ENCODE results near the gene LDLRAD1.
"Not testable (repeated sequence)": the region's sequence is repeated elsewhere in the genome, so short reads cannot be mapped to it uniquely, and the experiment has no call there.

Gene LDLRAD1, protein sequence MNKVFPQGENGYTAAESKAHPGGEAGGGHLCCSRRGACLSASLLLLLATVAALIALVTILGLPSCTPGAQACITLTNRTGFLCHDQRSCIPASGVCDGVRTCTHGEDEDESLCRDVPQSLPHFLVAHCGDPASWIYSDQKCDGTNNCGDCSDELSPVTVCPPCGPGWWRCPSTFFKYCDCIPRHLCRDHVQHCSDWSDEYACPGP

DNA sequence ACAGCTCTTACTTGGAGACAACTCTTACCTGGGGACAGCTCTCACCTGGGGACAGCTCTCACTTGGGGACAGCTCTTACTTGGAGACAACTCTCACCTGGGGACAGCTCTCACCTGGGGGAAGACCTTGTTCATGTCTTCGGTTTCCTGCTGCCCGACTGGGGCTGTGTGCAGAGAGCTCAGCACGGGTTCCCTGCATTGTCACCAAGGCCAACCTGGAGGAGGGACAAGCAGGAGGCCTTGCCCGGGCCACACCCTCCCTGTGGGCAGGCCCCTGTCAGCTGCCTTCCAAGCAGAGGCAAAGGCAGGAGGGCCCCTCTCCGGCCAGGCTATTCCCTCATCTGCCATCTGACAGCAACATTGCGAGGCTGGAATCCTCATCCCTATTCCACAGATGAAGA lies at the start of gene LDLRAD1:
Gene LDLRAD1, minus strand, starts transcription at position 208 of the 400 bp plus-strand sequence. Its CDS starts 74 bp downstream, at position 134.
- DNase-seq: no peak

DNA sequence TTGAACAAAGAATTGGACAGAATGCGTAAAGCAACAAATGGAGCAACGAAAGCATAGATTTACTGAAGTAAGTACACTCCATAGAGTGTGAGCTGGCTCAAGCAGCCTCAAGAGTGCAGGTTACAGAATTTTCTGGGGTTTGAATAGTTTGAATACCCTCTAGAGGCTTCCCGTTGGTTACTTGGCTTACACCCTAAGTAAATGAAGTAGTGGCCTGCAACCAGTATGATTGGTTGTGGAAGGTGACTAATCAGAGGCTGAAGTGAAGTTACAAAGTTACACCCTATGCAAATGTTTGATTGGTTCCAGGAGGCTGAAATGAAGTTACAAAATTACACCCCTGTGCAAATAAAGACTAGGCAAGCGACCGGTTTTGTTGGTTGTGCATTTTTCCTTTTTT lies 46.3 kb upstream of the LDLRAD1 start:
- no peak for DNase-seq

DNA sequence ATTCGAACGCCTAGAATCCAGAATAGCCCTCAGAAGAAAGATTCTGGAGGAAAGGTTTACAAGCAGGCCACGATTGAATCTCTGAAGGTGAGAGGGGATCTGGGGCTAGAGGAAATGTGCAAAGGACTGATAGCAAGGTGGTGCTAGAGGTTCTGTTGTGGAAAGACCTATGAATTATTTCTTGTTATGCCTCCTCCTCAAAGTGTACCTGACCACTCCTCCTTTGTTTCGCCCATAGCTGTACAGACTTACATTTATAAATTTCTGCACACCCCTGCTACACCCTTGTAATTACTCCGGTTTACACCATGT lies 36.4 kb upstream of the LDLRAD1 start:
- DNase-seq: no peak

DNA sequence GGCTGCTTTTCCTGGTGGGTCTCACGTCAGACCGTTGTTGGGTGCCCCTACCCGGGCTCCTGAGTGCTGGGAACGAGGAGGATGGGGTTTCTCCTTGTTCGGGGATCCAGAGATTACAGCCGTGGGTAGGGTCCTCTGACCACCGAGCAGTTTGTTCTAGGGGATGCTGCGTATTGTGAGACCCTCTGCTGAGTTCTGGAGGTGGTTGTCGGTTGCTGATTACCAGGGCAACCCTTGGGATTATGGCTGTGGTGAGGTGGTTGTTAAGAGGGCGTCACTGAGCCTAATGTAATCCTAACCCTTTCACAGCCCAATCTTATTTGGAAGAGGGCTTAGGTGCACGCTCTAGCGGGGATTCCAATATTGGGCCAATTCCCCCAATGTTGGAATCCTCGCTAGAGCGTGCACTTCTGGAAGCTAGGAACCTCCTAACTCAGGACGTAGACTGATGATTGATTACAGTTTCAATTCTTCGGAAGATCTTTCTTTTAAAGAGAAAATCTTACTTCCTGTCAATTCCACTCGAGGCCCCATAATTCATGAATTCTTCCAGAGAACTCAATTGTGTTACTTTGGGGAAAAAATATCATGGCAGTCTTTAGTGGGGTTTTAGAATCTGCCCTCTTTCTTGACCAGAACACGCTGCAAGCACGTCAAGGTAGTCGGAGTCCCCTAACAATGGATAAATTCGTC lies 35.9 kb upstream of the LDLRAD1 start:
- peak; percentile 12 for DNase-seq

DNA sequence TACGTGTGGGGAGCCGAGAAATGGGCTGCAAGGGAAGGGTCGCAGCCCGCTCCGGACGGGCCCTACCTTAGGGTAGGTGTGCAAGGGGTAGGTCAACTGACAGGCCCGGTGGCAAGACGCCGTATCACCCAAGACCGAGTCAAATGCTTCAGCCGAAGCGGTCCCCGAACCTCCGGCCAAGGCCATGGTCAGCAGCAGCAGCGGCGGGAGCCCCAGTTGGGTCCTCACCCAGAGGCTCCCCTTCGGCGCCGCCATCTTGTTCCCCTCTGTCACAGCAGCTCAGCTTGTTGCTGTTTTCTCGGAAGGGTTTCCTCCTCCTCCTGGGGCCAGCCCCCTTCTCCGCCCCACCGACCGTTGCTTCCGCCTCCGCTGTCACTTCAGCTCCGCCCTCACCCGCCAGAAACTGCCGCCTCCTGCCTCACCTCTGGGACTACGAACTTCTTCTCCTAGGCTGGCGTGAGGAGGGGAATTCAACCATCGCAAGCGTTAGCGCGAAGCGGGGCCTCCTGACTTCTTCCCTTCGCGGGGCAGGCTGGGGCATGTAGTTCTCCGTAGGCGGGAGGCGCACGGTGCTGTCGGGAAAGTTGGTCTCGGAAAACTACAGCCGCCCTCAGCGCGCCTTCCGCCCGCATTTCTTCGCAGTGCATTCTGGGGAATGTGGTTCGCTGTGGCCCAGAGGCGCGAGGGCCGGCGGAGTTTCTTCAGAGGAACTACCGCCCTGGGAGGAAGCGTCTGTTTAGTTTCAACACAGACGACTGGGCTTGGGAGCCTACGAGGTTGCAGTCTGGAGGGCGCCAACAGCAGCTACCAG lies 35.2 kb upstream of the LDLRAD1 start, which contains the start of the genes TCEANC2 and TMEM59:
Gene TCEANC2, plus strand, starts transcription at position 675 of the 811 bp plus-strand sequence. CDS start 815 bp downstream, outside the sequence.
Gene TMEM59, minus strand, starts transcription at position 271 of the 811 bp plus-strand sequence. Its CDS starts 16 bp downstream, at position 255.
- peak; percentile 98 for DNase-seq

DNA sequence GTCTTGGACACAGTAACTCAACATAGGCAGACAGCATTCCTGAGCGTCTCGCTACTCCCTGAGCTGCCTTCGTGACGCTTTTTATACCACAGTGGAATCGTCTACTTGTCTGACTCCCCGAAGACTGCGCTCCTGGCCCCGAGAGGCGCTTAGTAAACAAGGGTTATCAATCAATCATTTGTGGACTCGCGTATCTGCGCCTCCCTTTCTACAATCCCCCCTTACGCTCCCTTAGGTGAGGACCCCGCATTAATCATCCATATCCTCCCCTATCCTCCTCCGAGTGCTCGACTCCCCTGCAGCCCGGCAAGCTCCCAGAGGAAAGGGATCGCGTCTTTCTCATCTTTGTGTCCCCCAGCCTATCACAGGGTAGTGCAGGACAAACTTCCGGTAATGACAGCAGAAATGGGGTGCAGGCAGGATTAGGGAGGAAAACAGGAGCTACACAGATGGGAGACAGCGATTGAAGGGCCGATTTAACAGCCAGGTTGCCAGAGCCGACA lies 34.5 kb upstream of the LDLRAD1 start:
- peak; percentile 33 for DNase-seq

DNA sequence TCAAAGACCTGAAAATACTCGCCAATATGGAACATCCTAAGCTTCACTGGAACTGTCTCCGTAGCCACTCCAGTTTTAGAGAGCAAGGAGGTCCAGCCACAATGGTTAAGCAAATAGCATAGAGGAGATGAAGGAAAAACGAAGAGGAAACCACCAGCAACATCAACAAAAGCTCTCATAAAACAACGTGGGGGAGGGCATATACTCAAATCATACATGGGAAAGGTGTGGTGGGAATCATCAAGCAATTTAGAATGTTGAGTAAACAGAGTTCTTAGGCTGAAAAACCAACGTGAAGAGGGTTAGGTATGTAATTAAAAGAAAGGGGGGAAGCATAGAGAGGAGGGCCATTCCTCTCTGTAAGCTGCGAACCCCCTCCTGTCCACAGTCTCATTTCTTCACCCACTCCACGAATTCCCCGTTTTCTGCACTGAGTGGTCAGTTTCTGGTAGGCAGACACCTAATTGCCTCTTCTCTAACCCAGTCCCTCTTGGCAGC lies 34.0 kb upstream of the LDLRAD1 start:
- no peak for DNase-seq

DNA sequence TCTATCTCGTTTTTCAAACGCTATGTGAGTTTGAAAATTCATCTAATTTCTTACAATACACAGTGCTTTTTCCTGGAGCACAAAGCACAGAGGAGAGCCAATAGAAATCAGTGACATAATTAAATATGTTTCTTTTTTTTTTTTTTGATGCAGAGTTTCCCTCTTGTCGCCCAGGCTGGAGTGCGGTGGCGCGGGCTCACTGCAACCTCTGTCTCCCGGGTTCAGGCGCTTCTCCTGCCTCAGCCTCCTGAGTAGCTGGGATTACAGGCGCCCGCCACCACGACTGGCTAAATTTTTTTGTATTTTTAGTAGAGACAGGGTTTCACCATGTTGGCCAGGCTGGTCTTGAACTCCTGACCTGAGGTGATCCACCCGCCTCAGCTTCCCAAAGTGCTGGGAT lies 32.4 kb upstream of the LDLRAD1 start:
- not testable (repeated sequence) for DNase-seq

DNA sequence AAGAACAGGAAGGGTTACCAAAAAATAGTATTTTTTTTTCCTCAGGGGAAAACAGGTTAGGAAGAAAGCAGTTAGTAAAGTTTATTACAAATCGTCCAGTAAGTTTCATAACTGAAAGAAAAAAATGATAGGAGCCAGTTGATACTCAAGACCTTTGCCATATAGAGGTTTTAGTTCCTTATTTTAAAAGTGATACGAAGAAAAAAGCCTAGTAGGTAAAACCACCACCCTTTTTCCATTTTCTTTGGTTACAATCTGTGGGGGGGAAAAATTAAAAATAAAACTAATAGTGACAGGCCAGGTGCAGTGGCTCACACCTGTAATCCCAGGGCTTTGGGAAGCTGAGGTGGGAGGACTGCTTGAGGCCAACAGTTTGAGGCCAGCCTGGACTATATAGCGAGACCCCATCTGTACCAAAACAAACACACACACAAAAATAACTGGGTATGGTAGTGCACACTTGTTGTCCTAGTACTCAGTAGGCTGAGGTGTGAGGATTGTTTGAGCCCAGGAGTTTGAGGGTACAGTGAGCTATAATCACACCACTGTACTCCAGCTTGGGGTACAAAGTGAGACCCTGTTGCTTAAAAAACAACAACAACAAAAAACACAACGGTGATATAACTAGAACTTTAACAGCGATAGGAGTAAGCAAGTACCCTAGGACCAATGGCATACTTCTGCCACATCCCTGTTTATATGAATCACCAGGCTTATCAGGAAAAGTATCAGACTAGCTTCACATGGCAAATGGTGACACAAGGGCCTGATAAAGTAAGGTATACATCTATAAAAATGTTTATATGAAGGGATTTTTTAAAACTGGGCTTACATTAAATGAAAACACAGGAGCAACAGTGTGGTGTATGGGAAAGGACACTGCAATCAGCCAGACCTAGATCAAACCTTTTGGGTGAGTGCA lies 29.7 kb upstream of the LDLRAD1 start:
- DNase-seq: no peak

DNA sequence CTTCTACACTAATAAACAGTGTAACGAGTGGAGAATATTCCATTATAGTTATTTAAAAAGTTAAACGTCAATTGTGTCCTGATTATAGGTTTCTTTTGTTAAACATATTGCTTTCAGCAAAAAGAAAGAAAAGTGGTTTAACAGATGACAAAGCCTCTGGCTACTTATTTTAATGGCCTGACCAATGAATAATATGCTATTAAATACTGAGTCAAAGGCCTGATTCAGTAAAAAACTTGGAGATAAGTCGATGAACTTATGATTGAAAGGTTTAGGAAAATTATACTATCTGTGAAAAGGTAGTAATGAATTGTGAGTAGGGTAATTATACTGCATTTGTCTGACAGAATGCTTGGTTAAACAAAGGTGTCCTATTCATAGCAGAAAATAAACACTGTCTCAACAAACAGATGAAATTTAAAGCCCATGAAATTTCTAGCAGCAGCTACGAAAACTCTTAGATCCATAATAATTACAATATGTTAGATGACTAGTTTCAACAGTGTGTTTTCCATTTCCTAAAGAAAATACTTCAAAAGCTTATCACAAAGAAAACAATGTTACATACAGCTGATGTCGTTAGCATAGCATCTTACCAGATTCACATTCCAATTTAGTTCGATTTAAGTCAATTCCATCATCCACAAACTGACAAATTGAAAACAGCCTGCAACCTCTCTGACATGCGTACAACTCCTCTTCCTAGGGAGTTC lies 28.8 kb upstream of the LDLRAD1 start:
- DNase-seq: no peak

DNA sequence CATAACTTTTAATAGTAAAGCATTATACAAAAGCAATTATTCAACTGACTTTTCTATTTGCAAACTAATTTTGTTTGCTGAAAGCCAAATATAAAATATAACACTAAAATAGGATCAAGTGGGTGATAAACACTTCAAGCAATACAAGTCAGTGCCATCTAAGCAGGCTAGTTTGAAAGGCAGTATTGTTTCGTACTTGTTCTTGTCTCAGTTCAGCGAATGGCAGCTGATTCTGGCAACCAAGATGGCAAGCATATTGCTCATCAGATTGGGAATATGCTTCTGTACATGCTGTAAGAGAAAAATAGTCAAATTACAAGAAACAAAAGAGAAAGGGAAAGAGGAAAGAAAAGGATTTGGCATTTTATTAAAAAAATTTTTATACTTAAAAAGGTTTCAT lies 27.5 kb upstream of the LDLRAD1 start:
- DNase-seq: no peak

DNA sequence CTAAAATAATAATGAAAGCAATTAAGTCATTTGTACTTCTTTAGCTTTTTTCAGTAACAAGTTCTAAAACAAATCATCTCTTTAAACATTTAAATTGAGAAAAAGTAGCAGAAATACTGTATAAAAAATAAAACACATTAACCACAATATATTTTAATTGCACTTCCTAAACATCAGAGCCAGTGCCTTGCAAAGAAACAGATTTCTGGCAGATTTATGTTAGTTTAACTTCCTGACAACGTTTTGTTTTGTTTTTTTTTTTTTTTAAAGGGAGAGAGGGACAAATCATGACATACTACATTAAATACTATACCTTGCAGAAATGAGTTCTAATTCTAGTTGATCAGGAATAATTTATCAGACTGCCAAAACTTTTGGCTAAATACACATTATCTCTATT lies 23.8 kb upstream of the LDLRAD1 start:
- DNase-seq: no peak

DNA sequence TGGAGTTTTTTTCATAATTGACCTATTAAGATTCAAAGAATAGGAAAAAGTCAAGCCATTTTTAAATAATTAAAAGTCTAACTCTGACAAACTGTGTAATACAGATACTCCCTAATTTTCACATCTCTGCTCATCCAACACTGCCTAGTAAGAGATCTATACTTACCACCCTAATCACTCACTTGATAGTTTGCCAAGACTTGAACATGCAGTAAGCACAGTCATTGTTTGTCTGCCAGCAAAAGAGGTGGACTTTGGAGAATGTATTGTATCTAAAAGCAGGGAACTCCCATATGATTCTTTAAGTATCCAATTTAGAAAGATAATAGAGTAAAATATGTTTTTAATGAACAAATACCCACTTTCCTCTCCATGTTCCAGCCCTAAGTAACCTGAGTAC lies 19.5 kb upstream of the LDLRAD1 start:
- no peak for DNase-seq

DNA sequence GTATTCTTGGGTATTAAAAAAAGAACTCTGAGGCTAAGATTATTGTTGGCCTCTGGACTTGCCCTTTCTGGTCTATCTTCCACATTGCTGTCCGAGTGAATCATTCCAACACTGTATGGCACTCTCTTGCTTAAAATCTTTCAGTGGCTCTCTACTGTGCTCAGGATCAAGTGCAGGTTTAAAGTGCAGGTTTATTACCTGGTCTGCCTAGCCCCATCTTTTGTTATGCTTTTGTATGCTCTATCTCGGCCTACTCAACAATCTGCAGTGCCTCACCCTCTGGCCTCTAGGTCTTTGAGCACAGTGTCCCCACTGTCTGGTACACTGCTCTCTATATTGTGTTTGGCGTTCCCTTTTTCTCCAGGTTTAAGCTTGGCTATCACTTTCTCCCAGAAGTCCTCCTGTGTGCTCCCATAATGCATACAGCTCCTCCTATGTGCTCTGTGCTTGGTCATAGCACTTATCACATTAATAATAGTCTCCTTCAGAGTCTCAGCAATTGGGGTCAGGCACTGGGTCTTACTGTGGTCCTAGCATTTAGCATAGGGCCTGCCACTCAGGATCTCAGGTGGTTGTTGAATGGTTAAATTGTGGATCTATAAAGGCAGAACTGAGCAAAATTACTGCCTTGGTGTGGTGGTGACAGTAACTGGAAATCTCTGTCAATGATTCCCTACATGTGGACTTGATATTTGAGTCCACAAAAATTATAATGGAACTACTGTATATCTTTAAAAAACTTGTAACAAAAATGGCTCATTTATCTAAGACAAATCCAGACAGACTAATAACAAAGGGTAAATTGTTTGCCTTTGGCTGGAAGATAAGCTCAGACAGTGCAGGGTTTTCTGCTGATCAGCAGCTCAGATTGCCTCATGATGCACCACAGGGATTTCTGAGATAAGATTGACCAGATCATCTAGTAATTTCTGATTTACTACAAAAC lies 10.6 kb upstream of the LDLRAD1 start:
- DNase-seq: no peak

DNA sequence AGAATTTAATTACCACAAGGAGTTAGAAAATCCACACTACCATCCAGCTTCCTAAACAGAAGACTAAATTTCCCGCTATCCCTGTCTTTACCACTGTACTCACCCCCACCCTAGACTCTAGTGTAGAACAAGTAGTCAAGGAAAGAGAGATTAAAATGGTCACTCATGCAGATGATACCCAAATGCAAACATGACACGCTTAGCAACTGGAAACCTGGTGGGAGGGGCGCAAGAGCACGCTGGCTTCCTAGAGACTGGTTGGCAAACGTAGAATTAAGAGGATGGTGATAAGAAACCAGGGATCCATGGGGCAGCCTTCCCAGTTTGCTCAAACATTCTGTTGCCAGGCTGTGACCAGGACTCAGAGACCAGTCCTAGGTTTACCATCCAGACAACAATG lies 9.9 kb upstream of the LDLRAD1 start:
- no peak for DNase-seq

DNA sequence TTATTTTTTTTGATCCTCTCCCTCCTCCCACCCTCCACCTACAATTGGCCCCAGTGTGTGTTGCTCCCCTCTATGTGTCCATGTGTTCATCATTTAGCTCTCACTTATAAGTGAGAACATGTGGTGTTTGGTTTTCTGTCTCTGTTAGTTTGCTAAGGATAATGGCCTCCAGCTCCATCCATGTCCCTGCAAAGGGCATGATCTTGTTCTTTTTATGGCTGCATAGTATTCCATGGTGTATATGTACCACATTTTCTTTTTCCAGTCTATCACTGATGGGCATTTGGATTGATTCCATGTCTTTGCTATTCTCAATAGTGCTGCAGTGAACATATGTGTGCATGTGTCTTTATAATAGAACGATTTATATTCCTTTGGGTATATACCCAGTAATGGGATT lies 6.8 kb upstream of the LDLRAD1 start:
- DNase-seq: not testable (repeated sequence)

DNA sequence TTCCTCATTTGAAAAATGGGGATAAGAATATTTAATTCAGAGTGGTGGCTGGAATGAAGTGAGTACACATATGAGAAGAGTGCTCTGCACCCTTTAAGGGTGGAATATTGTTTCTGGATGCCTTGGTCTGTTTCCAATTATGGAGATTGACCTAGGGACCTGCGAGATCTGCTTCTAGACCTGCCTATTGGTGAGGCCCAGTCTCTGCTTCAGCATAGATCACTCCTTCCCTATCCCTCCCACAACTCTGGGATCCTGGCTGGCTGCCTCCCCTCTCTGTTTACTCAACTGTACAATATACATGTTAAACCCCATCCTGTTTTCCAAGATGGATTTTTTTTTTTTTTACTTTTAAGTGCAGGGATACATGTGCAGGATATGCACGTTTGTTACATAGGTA lies 6.4 kb upstream of the LDLRAD1 start:
- DNase-seq: no peak

DNA sequence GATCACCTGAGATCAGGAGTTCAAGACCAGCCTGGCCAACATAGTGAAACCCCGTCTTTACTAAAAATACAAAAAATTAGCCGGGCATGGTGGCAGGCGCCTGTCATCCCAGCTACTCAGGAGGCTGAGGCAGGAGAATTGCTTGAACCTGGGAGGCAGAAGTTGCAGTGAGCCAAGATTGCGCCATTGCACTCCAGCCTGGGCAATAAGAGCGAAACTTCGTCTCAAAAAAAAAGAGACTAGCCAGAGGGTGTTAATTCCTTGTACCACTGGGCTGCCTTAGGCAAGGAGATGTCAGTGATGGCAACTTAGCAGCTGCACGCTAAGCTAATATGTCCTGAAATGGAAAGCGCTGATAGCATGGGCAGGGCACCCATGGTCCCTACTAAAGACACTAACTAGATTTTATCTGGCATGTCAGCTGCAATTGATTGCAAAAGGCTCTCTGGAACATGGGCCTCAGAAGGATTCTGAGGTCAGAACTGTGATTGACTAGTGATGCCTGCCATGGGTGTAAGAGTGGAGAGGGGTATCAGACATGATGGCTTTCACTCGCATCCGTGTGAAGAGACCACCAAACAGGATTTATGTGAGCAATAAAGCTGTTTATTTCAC lies 1.7 kb upstream of the LDLRAD1 start:
- not testable (repeated sequence) for DNase-seq

DNA sequence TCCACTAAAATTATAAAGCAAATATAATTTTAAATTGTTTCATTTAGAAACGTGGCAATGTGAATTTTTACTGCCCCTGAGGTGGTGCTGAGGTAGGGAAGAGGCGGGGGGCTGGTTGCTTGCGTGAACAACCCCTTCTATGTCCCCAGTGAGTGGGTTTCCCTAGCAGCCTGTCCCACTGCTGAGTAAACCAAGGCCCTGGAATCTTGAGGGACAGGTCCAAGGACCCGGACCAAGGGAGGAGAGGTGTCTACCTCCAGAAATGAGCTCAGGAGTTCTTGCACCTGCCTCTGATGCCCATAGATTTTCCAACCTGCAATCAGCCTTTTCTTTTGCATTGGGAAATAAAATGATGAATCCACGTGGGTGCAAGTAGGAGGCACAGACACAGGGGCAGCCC lies 649 bp upstream of the LDLRAD1 start:
- no peak for DNase-seq
